HG02870 (cell line): ENCODE measurements around the gene ZNF181.

Experiments used
- ATAC-seq: cut with Tn5 transposase; IDR thresholded peaks from one replicate; pipeline ENCODE4 v1.9.1; 2021; ENCODE audit warnings: mild to moderate bottlenecking, moderate library complexity; ENCODE audit not compliant: unreplicated experiment

The ZNF181 gene

GRCh38 chr19:34757441-34757840, 23.4 kb downstream of the ZNF181 start:
- no peak for ATAC-seq

- no peak for ATAC-seq
Measured at GRCh38 chr19:34759218-34759917, 25.3 kb downstream of the ZNF181 start.

GRCh38 chr19:34766386-34766785, 32.3 kb downstream of the ZNF181 start:
- no peak for ATAC-seq

GRCh38 chr19:34767951-34768350, 33.9 kb downstream of the ZNF181 start:
- ATAC-seq = no peak

- ATAC-seq = peak; percentile 96
Measured at GRCh38 chr19:34772697-34773554, 38.9 kb downstream of the ZNF181 start, which contains the start of gene ZNF599. TSS of gene ZNF599 (minus strand) at chr19:34773215. CDS start at chr19:34772841, 374 bp downstream.

GRCh38 chr19:34773555-34773864, 39.5 kb downstream of the ZNF181 start:
- no peak for ATAC-seq

- no peak for ATAC-seq
Measured at GRCh38 chr19:34774857-34775256, 40.8 kb downstream of the ZNF181 start.

GRCh38 chr19:34778342-34778741, 44.3 kb downstream of the ZNF181 start:
- no peak for ATAC-seq

GRCh38 chr19:34779652-34780051, 45.6 kb downstream of the ZNF181 start:
- no peak for ATAC-seq

GRCh38 chr19:34786236-34786635, 52.2 kb downstream of the ZNF181 start:
- ATAC-seq = no peak

GRCh38 chr19:34787059-34787824, 53.2 kb downstream of the ZNF181 start:
- no peak for ATAC-seq

- ATAC-seq = no peak
Measured at GRCh38 chr19:34788074-34788473, 54.0 kb downstream of the ZNF181 start.

- ATAC-seq = no peak
Measured at GRCh38 chr19:34793565-34793964, 59.5 kb downstream of the ZNF181 start.

- no peak for ATAC-seq
Measured at GRCh38 chr19:34794066-34794960, 60.3 kb downstream of the ZNF181 start.
